Left lung (tissue), 10 donors: ENCODE data around the gene ZEB2. TPM values are rescaled to one million over a fixed set of nuclear protein-coding genes. Genes with fewer than 3 reads are reported as not detected.

Experiments used
- ATAC-seq: fragments of 200-7000 bp; cut with Tn5 transposase; one replicate; pipeline ENCODE4 v1.9.1; 2020; ENCODE audit warnings: moderate library complexity
- DNase-seq, 4 donors: peaks; one replicate each; pipeline ENCODE4 v3.0.0-alpha.2; 2013 to 2020
- H3K27ac ChIP-seq, 2 donors: fragments of 200-600 bp; sonication (generic) in 1 of 2; one replicate each; pipeline versions ENCODE4 v1.5.0 to v1.8.0; 2020 to 2021
- H3K27me3 ChIP-seq, 2 donors: fragments of 200-600 bp; sonication (generic) in 1 of 2; one replicate each; pipeline versions ENCODE4 v1.5.0 to v1.8.0; 2020 to 2021
- H3K36me3 ChIP-seq, 2 donors: fragments of 200-600 bp; sonication (generic) in 1 of 2; one replicate each; pipeline versions ENCODE4 v1.5.0 to v1.8.0; 2020 to 2021
- H3K4me1 ChIP-seq, 2 donors: fragments of 200-600 bp; one replicate each; pipeline ENCODE4 v1.8.0; 2021
- H3K4me3 ChIP-seq, 2 donors: fragments of 200-600 bp; sonication (generic) in 1 of 2; one replicate each; pipeline versions ENCODE4 v1.5.0 to v1.8.0; 2020 to 2021; ENCODE audit warnings: mild to moderate bottlenecking in 1 of 2
- H3K9me3 ChIP-seq, 2 donors: fragments of 200-600 bp; sonication (generic) in 1 of 2; one replicate each; pipeline versions ENCODE4 v1.5.0 to v1.8.0; 2020 to 2021
- CTCF ChIP-seq, 2 donors: fragments of 200-600 bp; sonication (generic) in 1 of 2; IDR thresholded peaks; one replicate each; pipeline versions ENCODE4 v1.5.0 to v1.8.0; 2021; ENCODE audit warnings: antibody characterized with exemption in 2 of 2
- intact Hi-C, 2 donors: fragments of 100-400 bp; cut with DNase I; formaldehyde crosslinking; loops; one replicate each; pipeline versions ENCODE4 v1.11.2 to v1.14.2; 2022
- polyA plus RNA-seq, 6 donors: library from polyadenylated mRNA; unstranded; fragments of 120-200 nt; gene quantifications; one replicate each; pipeline ENCODE4 v1.2.1, GENCODE V29; 2013; ENCODE audit not compliant: insufficient read length in 6 of 6
- total RNA-seq, 2 donors: library from RNA; stranded (reverse); fragmentation: NEBNext Ultra II Directional; extraction: Animal tissue kit (Norgen Biotek cat#: 25700); gene quantifications; one replicate each; pipeline ENCODE4 v1.2.1, GENCODE V29; 2021
- donor health status: DM: no; HTN: yes; CAD: no.
- donor health status: DM: no; HTN: no; CAD: no.

The ZEB2 gene
- total and polyA plus RNA-seq, 8 donors, result 141 to 292 (median 271) TPM

DNA sequence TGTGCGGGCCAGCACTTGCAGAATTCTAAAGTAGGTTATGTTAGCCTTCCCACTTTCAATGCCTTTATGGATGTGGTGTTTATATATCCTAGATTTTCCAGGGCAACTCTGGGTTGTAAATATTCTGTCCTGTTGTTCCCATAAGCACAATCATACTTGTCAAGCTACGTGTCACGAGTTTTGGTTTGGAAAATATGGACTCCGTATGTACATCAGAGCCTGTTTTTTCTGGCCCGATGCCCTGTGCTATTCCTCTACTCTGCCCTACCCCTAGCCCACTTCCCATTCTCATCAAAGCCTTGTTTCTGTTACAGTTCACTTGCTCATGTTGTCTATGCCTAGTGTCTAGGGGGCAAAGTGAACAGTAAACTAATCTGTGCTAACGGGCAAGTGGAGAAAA is 27.0 kb upstream of the ZEB2 start:
- no peak overlapping the region for H3K4me3 ChIP-seq
- no peaks in the 10 kb centered on the region for H3K9me3 ChIP-seq
- DNase-seq (no peak), ATAC-seq (no peak)
- intact Hi-C loops, result no loop called here
- TF ChIP-seq CTCF (IDR thresholded peaks at IDR 0.05), result no peak
- H3K36me3 ChIP-seq, result no peaks in the 10 kb centered on the region
- H3K4me1 ChIP-seq, result no peaks in the 10 kb centered on the region
- no peak overlapping the region for H3K27ac ChIP-seq
- H3K27me3 ChIP-seq, result no peaks in the 10 kb centered on the region

DNA sequence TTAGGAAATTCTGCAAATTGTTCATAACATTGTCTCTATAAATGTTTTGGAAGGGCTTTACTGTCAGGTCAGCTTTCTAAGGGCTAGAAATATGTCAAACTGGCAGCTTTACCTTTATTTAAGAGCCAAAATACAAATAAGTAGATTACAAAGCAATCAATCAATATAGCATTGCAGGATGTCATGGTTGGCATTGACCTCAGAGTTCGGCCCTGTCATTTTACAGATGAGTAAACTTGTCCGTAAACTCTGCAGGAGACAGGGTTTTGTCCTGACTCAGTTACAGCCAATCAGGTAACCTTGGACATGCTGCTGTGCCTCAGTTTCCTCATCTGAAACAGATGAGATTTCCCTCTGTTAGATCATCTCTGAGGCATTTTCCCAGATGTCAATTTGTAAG is 25.9 kb upstream of the ZEB2 start:
- Histone ChIP-seq H3K27ac (no peak overlapping the region), H3K9me3 (no peaks in the 10 kb centered on the region), H3K27me3 (no peaks in the 10 kb centered on the region), H3K36me3 (no peaks in the 10 kb centered on the region), H3K4me3 (no peak overlapping the region), H3K4me1 (no peaks in the 10 kb centered on the region)
- intact Hi-C loops, result no loop called here
- no peak for ATAC-seq
- DNase-seq, result no peak
- no peak for TF ChIP-seq CTCF (IDR thresholded peaks at IDR 0.05)

DNA sequence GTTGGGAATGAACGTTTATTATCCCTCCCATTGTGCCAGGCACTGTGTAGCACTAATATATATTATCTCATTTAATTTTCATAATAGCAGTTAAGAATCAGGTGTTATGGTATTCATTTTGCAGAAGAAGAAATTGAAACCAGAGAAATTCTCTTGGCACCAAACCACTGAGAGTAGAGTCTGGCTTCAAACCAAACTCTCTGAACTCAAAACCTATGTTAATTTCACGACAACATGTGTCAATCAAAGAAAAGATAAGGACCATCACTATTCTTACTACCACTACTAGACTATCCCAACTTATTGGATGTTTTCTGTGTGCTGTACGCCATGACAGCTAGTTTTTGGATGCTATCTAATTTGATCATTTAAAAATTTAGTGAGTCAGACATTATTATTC is 24.1 kb upstream of the ZEB2 start:
- no peak overlapping the region for H3K27ac ChIP-seq
- intact Hi-C loops, result no loop called here
- no peak overlapping the region for H3K4me3 ChIP-seq
- H3K27me3 ChIP-seq, result no peaks in the 10 kb centered on the region
- no peaks in the 10 kb centered on the region for H3K36me3 ChIP-seq
- no peak for DNase-seq
- no peak for TF ChIP-seq CTCF (IDR thresholded peaks at IDR 0.05)
- ATAC-seq, result no peak
- no peaks in the 10 kb centered on the region for H3K9me3 ChIP-seq
- no peaks in the 10 kb centered on the region for H3K4me1 ChIP-seq

- intact Hi-C loops, result no loop called here
- no peak overlapping the region for H3K4me3 ChIP-seq
- H3K9me3 ChIP-seq, result no peaks in the 10 kb centered on the region
- no peaks in the 10 kb centered on the region for H3K36me3 ChIP-seq
- ATAC-seq (no peak), DNase-seq (no peak)
- H3K4me1 ChIP-seq, result no peaks in the 10 kb centered on the region
- H3K27me3 ChIP-seq, result no peaks in the 10 kb centered on the region
- no peak overlapping the region for H3K27ac ChIP-seq
- TF ChIP-seq CTCF (IDR thresholded peaks at IDR 0.05), result no peak
These were observed 21.5 kb upstream of the ZEB2 start for GRCh38 chr2:144541396-144541795.

GRCh38 chr2:144539289-144539782 is 19.4 kb upstream of the ZEB2 start:
- peak in 2 of 4 donors; percentile 52 to 53 for DNase-seq
- H3K36me3 ChIP-seq, result no peaks in the 10 kb centered on the region
- intact Hi-C loops, result no loop called here
- H3K27me3 ChIP-seq, result no peaks in the 10 kb centered on the region
- H3K4me3 ChIP-seq, result no peak overlapping the region
- no peaks in the 10 kb centered on the region for H3K4me1 ChIP-seq
- H3K9me3 ChIP-seq, result no peaks in the 10 kb centered on the region
- no peak for ATAC-seq
- no peak for TF ChIP-seq CTCF (IDR thresholded peaks at IDR 0.05)
- no peak overlapping the region for H3K27ac ChIP-seq
